ENCODE results near the gene TRDN.

Gene TRDN

GRCh38 chr6:123420512-123420911, 216.2 kb downstream of the TRDN start:
- no peak for TF ChIP-seq CTCF (IDR thresholded peaks at IDR 0.05; ENCODE audit: control insufficient read depth, extremely low read depth, insufficient read depth)
- H3K4me3 ChIP-seq (ENCODE audit: low read depth, low read length): no peak overlapping the region
- no peak for DNase-seq (ENCODE audit: low read depth)

- TF ChIP-seq CTCF (IDR thresholded peaks at IDR 0.05; ENCODE audit: control insufficient read depth, extremely low read depth, insufficient read depth): no peak
- no peak for DNase-seq (ENCODE audit: low read depth)
- no peak overlapping the region for H3K4me3 ChIP-seq (ENCODE audit: low read depth, low read length)
Measured at GRCh38 chr6:123418071-123418470, 218.7 kb downstream of the TRDN start.

GRCh38 chr6:123417535-123417934, 219.2 kb downstream of the TRDN start:
- DNase-seq (ENCODE audit: low read depth): no peak
- H3K4me3 ChIP-seq (ENCODE audit: low read depth, low read length): no peak overlapping the region
- no peak for TF ChIP-seq CTCF (IDR thresholded peaks at IDR 0.05; ENCODE audit: control insufficient read depth, extremely low read depth, insufficient read depth)

GRCh38 chr6:123415844-123416468, 220.8 kb downstream of the TRDN start:
- peak; percentile 72 for TF ChIP-seq CTCF (IDR thresholded peaks at IDR 0.05; ENCODE audit: control insufficient read depth, extremely low read depth, insufficient read depth)
- H3K4me3 ChIP-seq (ENCODE audit: low read depth, low read length): no peak overlapping the region
- DNase-seq (ENCODE audit: low read depth): peak; percentile 47

- no peak for DNase-seq (ENCODE audit: low read depth)
- TF ChIP-seq CTCF (IDR thresholded peaks at IDR 0.05; ENCODE audit: control insufficient read depth, extremely low read depth, insufficient read depth): no peak
- no peak overlapping the region for H3K4me3 ChIP-seq (ENCODE audit: low read depth, low read length)
Measured at GRCh38 chr6:123404975-123405374, 231.8 kb downstream of the TRDN start.

- DNase-seq (ENCODE audit: low read depth): peak; percentile 1
- no peak for TF ChIP-seq CTCF (IDR thresholded peaks at IDR 0.05; ENCODE audit: control insufficient read depth, extremely low read depth, insufficient read depth)
- no peak overlapping the region for H3K4me3 ChIP-seq (ENCODE audit: low read depth, low read length)
Measured at GRCh38 chr6:123402052-123402451, 234.7 kb downstream of the TRDN start.

GRCh38 chr6:123398072-123398471, 238.7 kb downstream of the TRDN start:
- no peak for TF ChIP-seq CTCF (IDR thresholded peaks at IDR 0.05; ENCODE audit: control insufficient read depth, extremely low read depth, insufficient read depth)
- no peak overlapping the region for H3K4me3 ChIP-seq (ENCODE audit: low read depth, low read length)
- no peak for DNase-seq (ENCODE audit: low read depth)
